Sigmoid colon (tissue), 7 donors: ENCODE results near the gene MECR. TPM values are rescaled to one million over a fixed set of nuclear protein-coding genes. Genes with fewer than 3 reads are reported as not detected.

Experiments used
- DNase-seq: peaks from one replicate; pipeline ENCODE4 v3.0.0-alpha.2; 2019
- H3K27ac ChIP-seq, 4 donors: fragments of 200-600 bp; sonication (generic); one replicate each; pipeline ENCODE4 v1.5.1; 2016 to 2019; ENCODE audit warnings: mild to moderate bottlenecking in 1 of 4
- H3K27me3 ChIP-seq, 3 donors: fragments of 200-600 bp; sonication (generic); one replicate each; pipeline ENCODE4 v1.5.1; 2019; ENCODE audit warnings: mild to moderate bottlenecking in 1 of 3
- H3K36me3 ChIP-seq, 4 donors: fragments of 200-600 bp; sonication (generic); one replicate each; pipeline ENCODE4 v1.5.1; 2016 to 2019
- H3K4me1 ChIP-seq, 4 donors: fragments of 200-600 bp; sonication (generic); one replicate each; pipeline ENCODE4 v1.5.1; 2017 to 2019
- H3K4me3 ChIP-seq, 4 donors: fragments of 200-600 bp; sonication (generic); one replicate each; pipeline ENCODE4 v1.5.1; 2017 to 2019; ENCODE audit warnings: mild to moderate bottlenecking in 2 of 4, moderate library complexity in 1 of 4
- H3K9me3 ChIP-seq, 4 donors: fragments of 200-600 bp in 3 of 4; sonication (generic) in 3 of 4; one replicate each; pipeline versions ENCODE4 v1.5.1 to v1.6.1; 2013 to 2019
- EP300 ChIP-seq, 4 donors: sonication (generic); formaldehyde crosslinking; IDR thresholded peaks; one replicate each; pipeline ENCODE4 v1.6.1; 2017; ENCODE audit warnings: antibody characterized with exemption in 4 of 4
- POLR2A ChIP-seq, 2 donors: fragments of 450-650 bp; IDR thresholded peaks; one replicate each; pipeline ENCODE4 v1.6.1; 2016; ENCODE audit warnings: antibody characterized with exemption in 2 of 2, mild to moderate bottlenecking in 2 of 2, moderate library complexity in 2 of 2
- POLR2AphosphoS5 ChIP-seq, 4 donors: sonication (generic); formaldehyde crosslinking; IDR thresholded peaks; one replicate each; pipeline ENCODE4 v1.6.1; 2017; ENCODE audit warnings: antibody characterized with exemption in 4 of 4
- WGBS, 2 donors: extraction: QIAGEN DNeasy Blood & Tissue Kit; methylation state at CpG; one replicate each; pipeline ENCODE4 v1.1.7; 2013; 5-methylcytosine and 5-hydroxymethylcytosine counted together
- intact Hi-C: fragments of 100-400 bp; cut with DNase I; formaldehyde crosslinking; loops from one replicate; pipeline ENCODE4 v1.15.1; 2023
- polyA plus RNA-seq, 3 donors: library from polyadenylated mRNA; stranded (reverse); fragments of 200-250 nt; gene quantifications; one replicate each; pipeline ENCODE4 v1.2.3, GENCODE V29; 2013
- total RNA-seq, 4 donors: library from RNA; depleted of rRNA; stranded (reverse); fragments of >200 nt; gene quantifications; one replicate each; pipeline ENCODE4 v1.1.0, GENCODE V29; 2016
- TF ChIP-seq, protein P1 (sequence below), 4 experiments: fragments of 450-650 bp in 3 of 4; fragments of 200-600 bp in 1 of 4; IDR thresholded peaks; one replicate each; pipeline ENCODE4 v1.5.1; 2016 to 2019; ENCODE audit warnings: antibody characterized with exemption in 4 of 4, mild to moderate bottlenecking in 3 of 4, moderate library complexity in 2 of 4
- donor health status: healthy with polysubstance abuse.
- donor health status: Bipolar disorder and iron deficiency.
- donor health status: healthy.

The MECR gene
- total and polyA plus RNA-seq, 7 donors, result 9.2 to 26.6 (median 17.1) TPM

DNA sequence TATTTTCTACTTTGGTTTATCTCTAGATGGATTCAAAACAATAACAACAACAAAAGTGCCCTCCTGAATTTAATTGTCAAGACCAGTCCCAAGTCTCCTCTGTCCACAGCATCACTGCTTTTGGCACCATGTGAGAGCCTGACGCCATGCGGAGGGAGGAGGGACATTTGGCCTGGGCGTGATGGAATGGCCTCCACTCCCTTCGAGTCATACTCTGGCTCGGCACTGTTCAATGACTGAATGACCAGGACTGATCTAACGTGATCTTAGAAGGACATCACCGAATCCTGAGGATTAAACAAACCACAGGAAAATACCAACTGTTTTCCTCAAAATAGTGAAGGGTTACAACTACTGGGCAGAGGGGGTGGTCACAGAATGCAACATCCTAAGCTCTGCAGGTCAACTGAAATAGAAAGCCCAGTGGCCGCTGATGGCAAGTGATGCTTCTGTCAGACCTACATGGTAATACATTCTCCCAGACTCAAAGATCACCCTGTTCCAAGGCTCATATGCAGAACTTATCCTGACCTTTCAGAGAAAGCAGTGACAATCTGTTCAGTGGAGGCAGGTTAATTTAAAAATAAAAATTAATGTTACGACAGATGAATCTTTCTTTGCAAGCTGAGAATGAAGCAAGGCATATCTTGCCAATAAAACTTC is 68.1 kb downstream of the MECR start:
- no peak overlapping the region for H3K27ac ChIP-seq
- H3K27me3 ChIP-seq, result no peaks in the 10 kb centered on the region
- no peak overlapping the region for H3K4me3 ChIP-seq
- peaks cover 0 to 60% (median 43%) of the 10 kb centered on the region in 4 donors for H3K4me1 ChIP-seq
- 60 to 84% methylated on average over 9 of the region's 9 CpGs for WGBS, 2 donors
- H3K36me3 ChIP-seq, result peaks cover 5 to 71% (median 22%) of the 10 kb centered on the region in 4 donors
- intact Hi-C loops, result no loop called here
- no peak for DNase-seq
- H3K9me3 ChIP-seq, result no peaks in the 10 kb centered on the region
- TF ChIP-seq, protein P1, sequence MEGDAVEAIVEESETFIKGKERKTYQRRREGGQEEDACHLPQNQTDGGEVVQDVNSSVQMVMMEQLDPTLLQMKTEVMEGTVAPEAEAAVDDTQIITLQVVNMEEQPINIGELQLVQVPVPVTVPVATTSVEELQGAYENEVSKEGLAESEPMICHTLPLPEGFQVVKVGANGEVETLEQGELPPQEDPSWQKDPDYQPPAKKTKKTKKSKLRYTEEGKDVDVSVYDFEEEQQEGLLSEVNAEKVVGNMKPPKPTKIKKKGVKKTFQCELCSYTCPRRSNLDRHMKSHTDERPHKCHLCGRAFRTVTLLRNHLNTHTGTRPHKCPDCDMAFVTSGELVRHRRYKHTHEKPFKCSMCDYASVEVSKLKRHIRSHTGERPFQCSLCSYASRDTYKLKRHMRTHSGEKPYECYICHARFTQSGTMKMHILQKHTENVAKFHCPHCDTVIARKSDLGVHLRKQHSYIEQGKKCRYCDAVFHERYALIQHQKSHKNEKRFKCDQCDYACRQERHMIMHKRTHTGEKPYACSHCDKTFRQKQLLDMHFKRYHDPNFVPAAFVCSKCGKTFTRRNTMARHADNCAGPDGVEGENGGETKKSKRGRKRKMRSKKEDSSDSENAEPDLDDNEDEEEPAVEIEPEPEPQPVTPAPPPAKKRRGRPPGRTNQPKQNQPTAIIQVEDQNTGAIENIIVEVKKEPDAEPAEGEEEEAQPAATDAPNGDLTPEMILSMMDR (IDR thresholded peaks at IDR 0.05), result no peak
- TF ChIP-seq POLR2A (IDR thresholded peaks at IDR 0.05) (no peak), EP300 (IDR thresholded peaks at IDR 0.05) (no peak), POLR2AphosphoS5 (IDR thresholded peaks at IDR 0.05) (no peak)

DNA sequence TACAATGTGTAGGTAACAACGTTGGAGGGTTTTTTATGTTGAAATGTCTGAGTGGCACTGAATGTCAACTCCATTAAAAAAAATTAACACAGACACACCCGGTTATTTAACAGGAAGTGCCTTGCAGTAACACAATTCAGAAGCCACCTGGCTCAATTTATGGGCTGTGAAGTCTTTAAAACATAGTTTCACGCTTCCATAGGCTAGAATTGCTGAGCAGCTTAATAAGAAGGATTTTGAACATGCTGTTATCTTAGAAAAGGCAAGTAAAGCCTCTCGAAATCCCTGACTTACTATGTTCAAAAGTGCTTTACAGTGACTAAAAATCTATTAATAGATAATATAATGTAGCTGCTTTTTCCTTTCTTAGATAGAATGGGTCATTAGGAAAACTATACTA is 68.7 kb downstream of the MECR start:
- Histone ChIP-seq H3K4me1 (peaks cover 0 to 66% (median 49%) of the 10 kb centered on the region in 4 donors), H3K27me3 (no peaks in the 10 kb centered on the region), H3K9me3 (no peaks in the 10 kb centered on the region), H3K36me3 (peaks cover 5 to 71% (median 22%) of the 10 kb centered on the region in 4 donors), H3K27ac (no peak overlapping the region), H3K4me3 (no peak overlapping the region)
- intact Hi-C loops, result no loop called here
- DNase-seq, result no peak
- TF ChIP-seq EP300 (IDR thresholded peaks at IDR 0.05) (no peak), POLR2AphosphoS5 (IDR thresholded peaks at IDR 0.05) (no peak), POLR2A (IDR thresholded peaks at IDR 0.05) (no peak)
- TF ChIP-seq, protein P1 (IDR thresholded peaks at IDR 0.05), result no peak
- 14 to 51% methylated on average over 4 of the region's 4 CpGs for WGBS, 2 donors

DNA sequence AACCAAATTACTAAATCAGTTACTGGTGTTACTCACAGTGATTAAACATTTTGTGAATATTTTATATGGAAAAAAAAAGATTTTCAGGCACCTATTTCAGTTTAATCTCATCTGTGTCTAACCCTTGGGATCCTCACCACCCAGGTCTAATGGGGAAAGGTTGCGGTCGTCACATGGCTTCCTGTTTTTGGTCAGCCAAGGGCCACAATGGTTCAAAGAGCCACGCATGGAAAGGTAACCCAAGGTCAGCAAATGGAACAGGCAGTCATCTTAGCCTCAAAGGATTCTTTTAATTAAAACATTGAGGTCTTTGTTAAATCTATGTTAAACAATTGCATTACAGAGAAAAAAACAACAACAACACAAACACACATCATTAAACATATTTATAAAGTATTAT is 71.0 kb downstream of the MECR start:
- H3K4me1 ChIP-seq, result peaks cover 0 to 63% (median 52%) of the 10 kb centered on the region in 4 donors
- no peak overlapping the region for H3K27ac ChIP-seq
- WGBS, 2 donors, result 80 to 81% methylated on average over 3 of the region's 3 CpGs

DNA sequence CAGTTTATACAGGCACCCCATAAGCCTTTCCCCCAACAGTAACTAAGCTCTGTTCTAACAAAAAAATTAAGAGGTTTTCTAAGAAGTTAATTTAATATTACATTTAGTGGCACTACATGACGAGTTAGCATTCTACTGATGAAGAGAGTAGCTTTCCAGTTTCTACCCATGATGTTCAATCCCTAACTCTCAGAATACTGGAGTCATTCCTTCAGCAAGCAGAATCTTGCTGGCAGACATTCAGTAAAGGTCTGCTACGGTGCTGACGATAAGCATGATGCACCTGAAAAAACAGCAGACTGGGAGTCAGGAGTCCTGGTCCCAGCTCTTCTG is 73.5 kb downstream of the MECR start:
- H3K36me3 ChIP-seq, result peaks cover 26 to 78% (median 42%) of the 10 kb centered on the region in 4 donors
- no peak for DNase-seq
- WGBS, 2 donors, result 91 to 94% methylated on average over 3 of the region's 3 CpGs
- H3K27me3 ChIP-seq, result no peaks in the 10 kb centered on the region
- intact Hi-C loops, result no loop called here
- H3K4me1 ChIP-seq, result peaks cover 0 to 44% (median 33%) of the 10 kb centered on the region in 4 donors
- no peaks in the 10 kb centered on the region for H3K9me3 ChIP-seq
- no peak overlapping the region for H3K4me3 ChIP-seq
- H3K27ac ChIP-seq, result peak overlapping the region; percentile 49 to 62 (median 54)
- TF ChIP-seq POLR2A (IDR thresholded peaks at IDR 0.05), result no peak
- TF ChIP-seq EP300 (IDR thresholded peaks at IDR 0.05), result no peak
- TF ChIP-seq, protein P1 (IDR thresholded peaks at IDR 0.05), result no peak
- TF ChIP-seq POLR2AphosphoS5 (IDR thresholded peaks at IDR 0.05), result no peak

More for the DNA sequence above, 71.0 kb downstream of the MECR start:
- peaks cover 5 to 63% (median 17%) of the 10 kb centered on the region in 4 donors for H3K36me3 ChIP-seq
- DNase-seq, result no peak
- no peak for TF ChIP-seq POLR2A (IDR thresholded peaks at IDR 0.05)
- no peaks in the 10 kb centered on the region for H3K9me3 ChIP-seq
- no peaks in the 10 kb centered on the region for H3K27me3 ChIP-seq
- intact Hi-C loops, result no loop called here
- no peak overlapping the region for H3K4me3 ChIP-seq

DNA sequence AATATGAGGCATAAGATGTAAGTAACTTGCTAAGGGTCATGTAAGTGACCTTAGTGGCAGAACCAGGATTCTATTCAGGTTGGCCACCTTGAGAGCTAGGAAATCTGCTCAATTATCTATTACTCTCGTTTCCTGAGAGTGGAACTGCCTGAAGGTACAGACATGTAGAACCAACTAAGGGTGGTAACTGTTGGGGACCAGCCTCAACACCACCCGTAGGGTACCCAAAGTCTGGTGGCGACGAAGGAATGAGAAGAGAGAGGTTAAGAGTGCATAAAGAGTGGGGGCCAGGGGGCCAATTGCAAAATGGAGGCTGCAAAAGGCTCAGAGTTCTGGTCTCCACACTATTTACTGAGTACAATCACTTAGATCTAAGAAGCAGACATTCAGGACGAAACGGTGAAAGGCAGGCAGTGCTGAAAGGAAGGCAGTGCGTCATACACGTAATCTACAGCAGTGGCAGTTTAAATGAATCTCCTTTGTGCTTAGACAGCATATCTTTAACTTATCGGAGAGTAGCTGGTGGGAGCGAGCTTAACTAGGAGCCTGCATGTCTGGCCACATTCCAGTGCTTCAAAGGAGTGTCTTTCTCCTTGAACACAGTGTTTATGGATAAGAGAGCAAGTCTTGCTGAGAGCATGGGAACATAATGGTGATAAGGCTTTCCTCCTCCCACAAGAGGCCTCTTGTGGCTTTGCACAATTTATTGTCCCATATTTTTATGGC is 74.0 kb downstream of the MECR start:
- intact Hi-C loops, result no loop called here
- Histone ChIP-seq H3K27ac (peak overlapping the region; percentile 49 to 62 (median 54)), H3K9me3 (no peaks in the 10 kb centered on the region), H3K4me3 (no peak overlapping the region), H3K36me3 (peaks cover 32 to 84% (median 47%) of the 10 kb centered on the region in 4 donors), H3K27me3 (no peaks in the 10 kb centered on the region), H3K4me1 (peaks cover 0 to 39% (median 28%) of the 10 kb centered on the region in 4 donors)
- TF ChIP-seq POLR2A (IDR thresholded peaks at IDR 0.05) (no peak), POLR2AphosphoS5 (IDR thresholded peaks at IDR 0.05) (no peak), EP300 (IDR thresholded peaks at IDR 0.05) (no peak)
- TF ChIP-seq, protein P1 (IDR thresholded peaks at IDR 0.05), result no peak
- no peak for DNase-seq
- WGBS, 2 donors, result 81 to 83% methylated on average over 10 of the region's 10 CpGs
